Loucy (cell line): ENCODE data around the gene RFPL4A.
"Not testable (repeated sequence)": the region's sequence is repeated elsewhere in the genome, so short reads cannot be mapped to it uniquely, and the experiment has no call there.

ENCODE experiments used
- H2AFZ ChIP-seq: fragments of 200-600 bp; sonication (generic); 2 replicates; pipeline ENCODE4 v1.6.0; 2016; ENCODE audit warnings: antibody characterized with exemption, mild to moderate bottlenecking, low read length, moderate library complexity
- H3F3A ChIP-seq: fragments of 200-600 bp; 2 replicates; pipeline ENCODE4 v1.6.0; 2016; ENCODE audit warnings: antibody characterized with exemption, low read depth, mild to moderate bottlenecking
- H3K27me3 ChIP-seq: fragments of 200-600 bp; sonication (generic); 2 replicates; pipeline ENCODE4 v1.6.1; 2014; ENCODE audit warnings: low read length, mild to moderate bottlenecking; ENCODE audit not compliant: insufficient read depth, poor library complexity, severe bottlenecking
- H3K36me3 ChIP-seq: fragments of 200-600 bp; sonication (generic); 2 replicates; pipeline ENCODE4 v1.6.1; 2016; ENCODE audit warnings: low read length; ENCODE audit not compliant: insufficient read depth
- H3K4me1 ChIP-seq: fragments of 200-600 bp; sonication (generic); 2 replicates; pipeline ENCODE4 v1.5.1; 2014; ENCODE audit warnings: low read length, mild to moderate bottlenecking; ENCODE audit not compliant: insufficient read depth, poor library complexity, severe bottlenecking
- H3K4me2 ChIP-seq: fragments of 200-600 bp; sonication (generic); 2 replicates; pipeline ENCODE4 v1.6.0; 2014; ENCODE audit warnings: antibody characterized with exemption, low read length, low read depth, mild to moderate bottlenecking; ENCODE audit not compliant: poor library complexity, severe bottlenecking
- H3K4me3 ChIP-seq: fragments of 200-600 bp; sonication (generic); 2 replicates; pipeline ENCODE4 v1.5.1; 2014; ENCODE audit warnings: low read length, mild to moderate bottlenecking, mixed read lengths; ENCODE audit not compliant: poor library complexity, severe bottlenecking
- H3K79me2 ChIP-seq: fragments of 200-600 bp; sonication (generic); 2 replicates; pipeline ENCODE4 v1.6.1; 2014; ENCODE audit warnings: low read length; ENCODE audit not compliant: insufficient read depth
- H3K9ac ChIP-seq: fragments of 200-600 bp; sonication (generic); 2 replicates; pipeline ENCODE4 v1.6.0; 2014; ENCODE audit warnings: mild to moderate bottlenecking, low read depth, low read length, moderate library complexity; ENCODE audit not compliant: poor library complexity, severe bottlenecking
- H3K9me2 ChIP-seq: fragments of 200-600 bp; sonication (generic); replicated peaks from 2 replicates; pipeline ENCODE4 v1.6.1; 2016; ENCODE audit warnings: low read depth, low read length, mixed read lengths
- H3K9me3 ChIP-seq: fragments of 200-600 bp; sonication (generic); 2 replicates; pipeline ENCODE4 v1.6.1; 2014; ENCODE audit warnings: mild to moderate bottlenecking, antibody characterized with exemption, low read length, low read depth; ENCODE audit not compliant: insufficient read depth
- H4K20me1 ChIP-seq: fragments of 200-600 bp; sonication (generic); 2 replicates; pipeline ENCODE4 v1.6.0; 2014; ENCODE audit warnings: antibody characterized with exemption, low read length, mild to moderate bottlenecking; ENCODE audit not compliant: insufficient read depth, poor library complexity, severe bottlenecking
- CTCF ChIP-seq: fragments of 200-600 bp; sonication (generic); conservative IDR thresholded peaks from 2 replicates; pipeline ENCODE4 v1.5.1; 2014; ENCODE audit warnings: mild to moderate bottlenecking, antibody characterized with exemption, low read length
- EZH2phosphoT487 ChIP-seq: fragments of 200-600 bp; IDR thresholded peaks from 2 replicates; pipeline ENCODE4 v1.6.1; 2018; ENCODE audit warnings: antibody characterized with exemption, mild to moderate bottlenecking, moderate library complexity, borderline replicate concordance

Gene RFPL4A

GRCh38 chr19:55769632-55770031, 10.7 kb downstream of the RFPL4A start:
- not testable (repeated sequence) for H3K36me3 ChIP-seq, H3K9me2 ChIP-seq, H2AFZ ChIP-seq, H3K9ac ChIP-seq, H3K4me1 ChIP-seq, H3K79me2 ChIP-seq, H3K9me3 ChIP-seq, H4K20me1 ChIP-seq, H3K4me3 ChIP-seq, H3K27me3 ChIP-seq, H3F3A ChIP-seq, H3K4me2 ChIP-seq

- Histone ChIP-seq H3K4me3 (no peak overlapping the region), H3K9me2 (no peaks in the 10 kb centered on the region), H3K4me1 (no peaks in the 10 kb centered on the region), H2AFZ (no peak overlapping the region), H3F3A (no peaks in the 10 kb centered on the region), H3K9ac (no peak overlapping the region), H3K79me2 (no peaks in the 10 kb centered on the region), H3K4me2 (no peak overlapping the region), H3K36me3 (no peaks in the 10 kb centered on the region), H4K20me1 (no peaks in the 10 kb centered on the region), H3K9me3 (no peaks in the 10 kb centered on the region), H3K27me3 (no peaks in the 10 kb centered on the region)
- peak; percentile 42 for TF ChIP-seq CTCF
- no peak for TF ChIP-seq EZH2phosphoT487
Measured at GRCh38 chr19:55777528-55777927, 18.6 kb downstream of the RFPL4A start.

- Histone ChIP-seq H4K20me1 (no peaks in the 10 kb centered on the region), H3K9ac (no peak overlapping the region), H3K9me2 (no peaks in the 10 kb centered on the region), H2AFZ (no peak overlapping the region), H3K79me2 (no peaks in the 10 kb centered on the region), H3K27me3 (no peaks in the 10 kb centered on the region), H3K9me3 (no peaks in the 10 kb centered on the region), H3K36me3 (no peaks in the 10 kb centered on the region), H3K4me3 (no peak overlapping the region), H3K4me2 (no peak overlapping the region), H3F3A (no peaks in the 10 kb centered on the region), H3K4me1 (no peaks in the 10 kb centered on the region)
- TF ChIP-seq CTCF, result no peak
Measured at GRCh38 chr19:55778331-55778730, 19.4 kb downstream of the RFPL4A start.

GRCh38 chr19:55781112-55781511, 22.2 kb downstream of the RFPL4A start:
- H3K9me2 ChIP-seq, result no peaks in the 10 kb centered on the region
- H3K27me3 ChIP-seq, result no peaks in the 10 kb centered on the region
- H3K4me3 ChIP-seq, result no peak overlapping the region
- H3K79me2 ChIP-seq, result no peaks in the 10 kb centered on the region
- no peak overlapping the region for H3K9ac ChIP-seq
- no peaks in the 10 kb centered on the region for H3F3A ChIP-seq
- TF ChIP-seq CTCF, result no peak
- no peak for TF ChIP-seq EZH2phosphoT487
- H2AFZ ChIP-seq, result no peak overlapping the region
- no peaks in the 10 kb centered on the region for H4K20me1 ChIP-seq
- H3K36me3 ChIP-seq, result no peaks in the 10 kb centered on the region
- no peak overlapping the region for H3K4me2 ChIP-seq
- no peaks in the 10 kb centered on the region for H3K4me1 ChIP-seq
- no peaks in the 10 kb centered on the region for H3K9me3 ChIP-seq
